GM12878 (cell line): ENCODE measurements around the gene PHYHIPL. TPM values are rescaled to one million over a fixed set of nuclear protein-coding genes. Genes with fewer than 3 reads are reported as not detected.
A peak's percentile ranks its signal among the peaks of the same experiment; 100 is the strongest.

Experiments used
- ATAC-seq: fragments of 200-7000 bp; cut with Tn5 transposase; 3 replicates; pipeline ENCODE4 v1.9.1; 2020; ENCODE audit warnings: mild to moderate bottlenecking, moderate library complexity
- BruUV-seq: library from RNA; stranded (reverse); fragments of 400-500 nt; replicated peaks from 2 replicates; lab custom pipeline; 2021; lab: Mats Ljungman, UMichigan
- CTCF ChIA-PET: fragments of 300-600 bp; sonication (Branson Sonifier 250); formaldehyde crosslinking; extraction: SDS; loops from one replicate; lab custom pipeline; 2021; ENCODE audit warnings: inconsistent platforms; lab: Yijun Ruan, JAX
- POLR2A ChIA-PET: fragments of 350-600 bp; formaldehyde crosslinking; extraction: SDS; loops from one replicate; lab custom pipeline; 2021; ENCODE audit warnings: inconsistent platforms; lab: Charles Lee
- RAD21 ChIA-PET: fragments of 300-600 bp; sonication (Branson Sonifier 250); formaldehyde crosslinking; loops from one replicate; lab custom pipeline; 2023; ENCODE audit warnings: antibody characterized with exemption; ENCODE audit not compliant: unreplicated experiment; lab: Charles Lee
- SMC1A ChIA-PET: fragments of 300-600 bp; sonication (Branson Sonifier 250); formaldehyde crosslinking; loops from one replicate; lab custom pipeline; 2023; ENCODE audit not compliant: unreplicated experiment, uncharacterized antibody; lab: Charles Lee
- DNase-seq: peaks from one replicate; pipeline ENCODE4 v3.0.0-alpha.2; 2011; ENCODE audit warnings: low read depth, low spot score
- FAIRE-seq: peaks from 3 replicates; lab custom pipeline; 2011; peaks lifted over from hg19 to GRCh38; lab: Jason Lieb, UNC
- H2AFZ ChIP-seq: 2 replicates; pipeline ENCODE4 v1.6.0; 2011; ENCODE audit warnings: low read depth, low read length, control low read depth; ENCODE audit not compliant: control insufficient read depth
- H3K27ac ChIP-seq: 2 replicates; pipeline ENCODE4 v1.5.1; 2011; ENCODE audit warnings: control low read depth; ENCODE audit not compliant: control insufficient read depth, insufficient read depth
- H3K27me3 ChIP-seq, 2 experiments: replicated peaks in 1 of 2; 2 replicates each; pipeline versions ENCODE4 v1.6.0 to v1.6.1; 2011; ENCODE audit warnings: low read length in 1 of 2; ENCODE audit not compliant: control insufficient read depth in 2 of 2, insufficient read depth in 2 of 2
- H3K36me3 ChIP-seq, 2 experiments: 2 replicates each; pipeline ENCODE4 v1.5.1; 2011; ENCODE audit warnings: low read length in 1 of 2; ENCODE audit not compliant: control insufficient read depth in 2 of 2, insufficient read depth in 2 of 2
- H3K4me1 ChIP-seq: 2 replicates; pipeline ENCODE4 v1.6.1; 2011; ENCODE audit warnings: mild to moderate bottlenecking, low read length, moderate library complexity, mixed read lengths; ENCODE audit not compliant: control insufficient read depth, insufficient read depth
- H3K4me2 ChIP-seq: 2 replicates; pipeline ENCODE4 v1.6.0; 2011; ENCODE audit warnings: control low read depth; ENCODE audit not compliant: control insufficient read depth, insufficient read depth
- H3K4me3 ChIP-seq: fragments of 200-600 bp; sonication (generic); 2 replicates; pipeline ENCODE4 v1.5.1; 2016
- H3K79me2 ChIP-seq: 2 replicates; pipeline ENCODE4 v1.6.0; 2011; ENCODE audit warnings: low read length; ENCODE audit not compliant: control insufficient read depth, insufficient read depth
- H3K9ac ChIP-seq: 2 replicates; pipeline ENCODE4 v1.8.0; 2011; ENCODE audit warnings: low read length, control low read depth, mixed read lengths; ENCODE audit not compliant: control insufficient read depth, insufficient read depth
- H3K9me3 ChIP-seq: replicated peaks from 3 replicates; pipeline ENCODE4 v1.5.1; 2011; ENCODE audit warnings: mild to moderate bottlenecking, low read length; ENCODE audit not compliant: control insufficient read depth, insufficient read depth
- H4K20me1 ChIP-seq: 2 replicates; pipeline ENCODE4 v1.6.0; 2011; ENCODE audit not compliant: control insufficient read depth, insufficient read depth
- CTCF ChIP-seq, 3 experiments: IDR thresholded peaks in 2 of 3; conservative IDR thresholded peaks in 1 of 3; 2 replicates each; pipeline ENCODE4 v1.5.1; 2011; ENCODE audit warnings: low read depth in 3 of 3, low read length in 3 of 3, mild to moderate bottlenecking in 3 of 3, control low read depth in 2 of 3, moderate library complexity in 2 of 3, inconsistent platforms in 1 of 3, mixed read lengths in 1 of 3; ENCODE audit not compliant: control insufficient read depth in 2 of 3, insufficient read depth in 1 of 3; ENCODE audit errors: extremely low read depth in 1 of 3
- RAD21 ChIP-seq: IDR thresholded peaks from 2 replicates; pipeline ENCODE4 v1.6.1; 2011; ENCODE audit warnings: mild to moderate bottlenecking, low read depth, low read length, moderate library complexity; ENCODE audit not compliant: insufficient read depth
- SMAD1 ChIP-seq: fragments of 450-650 bp; IDR thresholded peaks from 2 replicates; pipeline ENCODE4 v1.6.1; 2018; ENCODE audit warnings: mild to moderate bottlenecking, low read depth; ENCODE audit not compliant: partially characterized antibody
- SMC3 ChIP-seq: IDR thresholded peaks from 2 replicates; pipeline ENCODE4 v1.6.1; 2011; ENCODE audit warnings: low read length, improper control_type of control experiment, borderline replicate concordance
- WGBS: methylation state at CpG from one replicate; pipeline ENCODE4 v1.1.6; 2016; ENCODE audit warnings: low lambda C conversion rate; ENCODE audit not compliant: insufficient replicate concordance, insufficient coverage; ENCODE audit errors: missing lambda C conversion rate; 5-methylcytosine and 5-hydroxymethylcytosine counted together
- in situ Hi-C: fragments of 300-500 bp; cut with MboI; formaldehyde crosslinking; loops from 9 replicates; pipeline ENCODE4 v1.14.3; 2018; ENCODE audit warnings: mixed read lengths
- intact Hi-C: fragments of 100-400 bp; cut with micrococcal nuclease; formaldehyde crosslinking; loops from one replicate; pipeline ENCODE4 v1.14.2; 2022; ENCODE audit not compliant: unreplicated experiment
- polyA plus RNA-seq, 11 experiments: library from polyadenylated mRNA; depleted of rRNA in 4 of 11; unstranded in 6 of 11; stranded (reverse) in 5 of 11; fragments of >200 nt; fragmentation: Nextera tagmentation in 4 of 11; fragmentation: Illumina TruSeq in 1 of 11; extraction: Ambion mirVana in 4 of 11; extraction: Trizol in 1 of 11; gene quantifications; 1 replicate in 1 of 11; 2 replicates in 10 of 11; pipeline versions ENCODE4 v1.2.1 to v1.2.3, GENCODE V29; 2011 to 2016; ENCODE audit warnings: inconsistent platforms in 2 of 11, missing spikeins in 2 of 11, low read depth in 1 of 11
- total RNA-seq, 4 experiments: library from RNA; depleted of rRNA in 3 of 4; stranded (reverse); fragments of >200 nt in 3 of 4; fragmentation: Illumina TruSeq in 1 of 4; extraction: Trizol in 1 of 4; gene quantifications; 2 replicates each; pipeline versions ENCODE4 v1.2.1 to v1.2.3, GENCODE V29; 2013 to 2021

PHYHIPL gene
- total and polyA plus RNA-seq, 10 of the 15 experiments (the other 5 are each of a cell fraction or from before 2014, with no cell fraction given) = 0.06 to 0.40 (median 0.18) TPM; not detected in 2

- DNase-seq (no peak), ATAC-seq (peak; percentile 57), FAIRE-seq (no peak)
- no peak overlapping the region for H3K4me3 ChIP-seq
- ChIA-PET RAD21 (interaction anchor here (0.7 to 2.3 kb wide), 5 partner anchors 60 to 339 kb away, joined by 3 to 11 read pairs (median 4); no protein-coding TSS in a partner anchor), CTCF (interaction anchor here (1.1 to 3.4 kb wide), 11 partner anchors 11 to 392 kb away, joined by 3 to 35 read pairs (median 4); no protein-coding TSS in a partner anchor), SMC1A (interaction anchor here (0.8 to 2.5 kb wide), 9 partner anchors 11 to 369 kb away, joined by 3 to 11 read pairs (median 5); no protein-coding TSS in a partner anchor), POLR2A (interaction anchor here (0.6 kb wide), 1 partner anchor 70 kb away, joined by 5 read pairs; no protein-coding TSS in a partner anchor)
- 0 out of 4 replicates have a peak, but pooled peaks cover 0 to 1% of the 10 kb centered on the region in 2 experiments for H3K27me3 ChIP-seq
- WGBS = 26% methylated on average over 4 of the region's 4 CpGs
- no peak overlapping the region for H3K27ac ChIP-seq
- no peak overlapping the region for H2AFZ ChIP-seq
- no peaks in the 10 kb centered on the region for H3K4me1 ChIP-seq
- no peaks in the 10 kb centered on the region for H4K20me1 ChIP-seq
- peak; percentile 51 for TF ChIP-seq RAD21
- no peak for TF ChIP-seq SMAD1
- peak; percentile 16 to 38 (median 27); a peak in 4 of 6 replicates for TF ChIP-seq CTCF (IDR thresholded peaks at IDR 0.05 in 2 of 3, conservative IDR thresholded peaks at IDR 0.05 in 1 of 3; ENCODE audit: control insufficient read depth in 2 of 3, extremely low read depth in 1 of 3, insufficient read depth in 1 of 3, low read depth in 3 of 3, low read length in 3 of 3)
- peak; percentile 31; the same call in 1 of the 2 replicates for TF ChIP-seq SMC3
- H3K36me3 ChIP-seq = no peaks in the 10 kb centered on the region
- intact Hi-C loops = loop anchor here (1.0 kb wide), 1 partner anchor 338 kb away; no protein-coding TSS in a partner anchor
- H3K4me2 ChIP-seq = no peak overlapping the region
- BruUV-seq = no TSS peak
- no peak overlapping the region for H3K9ac ChIP-seq
- in situ Hi-C loops = no loop called here
- no peaks in the 10 kb centered on the region for H3K9me3 ChIP-seq
- H3K79me2 ChIP-seq = no peaks in the 10 kb centered on the region
Observed at GRCh38 chr10:59290448-59290847, 114.0 kb downstream of the PHYHIPL start.

Other genes starting within 250 kb of the PHYHIPL start
- gene FAM13C, start 185.9 kb downstream of the PHYHIPL start, total RNA-seq (2014; rRNA removed) = 0.38 TPM in 1 of 2 replicates, not detected in the other
- gene FAM13C, start 185.9 kb downstream of the PHYHIPL start, total RNA-seq (2014; rRNA removed; fragmentation: Illumina TruSeq; extraction: Trizol) = 0.09 and 0.18 TPM in 2 replicates
- gene FAM13C, start 185.9 kb downstream of the PHYHIPL start, total RNA-seq (2021) = 0.13 TPM in 1 of 2 replicates, not detected in the other
- 0.12 and 0.31 TPM in 2 replicates for gene FAM13C, start 185.9 kb downstream of the PHYHIPL start, polyA plus RNA-seq (2011; rRNA removed)
- gene FAM13C, start 185.9 kb downstream of the PHYHIPL start, polyA plus RNA-seq (2014; fragmentation: Illumina TruSeq; extraction: Trizol) = 0.07 TPM in 1 of 2 replicates, not detected in the other
- under 1 TPM in 1 of 2 experiments, not detected in 1; 0.04 TPM for gene FAM13C, start 185.9 kb downstream of the PHYHIPL start, polyA plus RNA-seq (2014; fragmentation: Nextera tagmentation; extraction: Ambion mirVana)
- gene FAM13C, start 185.9 kb downstream of the PHYHIPL start, polyA plus RNA-seq (2014; rRNA removed) = 0.11 TPM in 1 of 2 replicates, not detected in the other
- gene FAM13C, start 185.9 kb downstream of the PHYHIPL start, polyA plus RNA-seq (2016; fragmentation: Nextera tagmentation; extraction: Ambion mirVana) = not detected